Measurements from ENCODE around the gene PNMA1.
A peak's percentile ranks its signal among the peaks of the same experiment; 100 is the strongest.

PNMA1 gene

DNA sequence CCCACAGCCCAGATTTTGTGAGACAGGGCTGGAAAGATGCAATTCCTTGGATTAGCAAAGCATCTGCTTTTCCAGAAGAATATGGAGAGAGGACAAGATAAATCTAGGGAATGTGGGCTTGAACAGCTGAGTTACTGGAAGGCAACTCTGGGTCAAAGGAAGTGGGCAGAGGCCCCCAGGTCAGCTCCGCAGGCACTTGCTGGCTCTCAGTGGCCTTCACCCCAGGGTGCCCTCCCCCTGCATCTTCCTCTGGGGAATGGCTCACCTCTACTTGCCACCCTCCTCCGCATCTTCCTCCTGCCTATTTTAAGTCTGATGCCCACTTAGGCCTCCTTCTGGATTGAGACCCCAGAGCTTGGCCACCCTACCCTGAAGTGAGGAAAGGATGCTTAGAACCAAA, 10.5 kb upstream of the PNMA1 start:
- peak; percentile 75 for DNase-seq (ENCODE audit: low spot score)
- TF ChIP-seq, protein P1, sequence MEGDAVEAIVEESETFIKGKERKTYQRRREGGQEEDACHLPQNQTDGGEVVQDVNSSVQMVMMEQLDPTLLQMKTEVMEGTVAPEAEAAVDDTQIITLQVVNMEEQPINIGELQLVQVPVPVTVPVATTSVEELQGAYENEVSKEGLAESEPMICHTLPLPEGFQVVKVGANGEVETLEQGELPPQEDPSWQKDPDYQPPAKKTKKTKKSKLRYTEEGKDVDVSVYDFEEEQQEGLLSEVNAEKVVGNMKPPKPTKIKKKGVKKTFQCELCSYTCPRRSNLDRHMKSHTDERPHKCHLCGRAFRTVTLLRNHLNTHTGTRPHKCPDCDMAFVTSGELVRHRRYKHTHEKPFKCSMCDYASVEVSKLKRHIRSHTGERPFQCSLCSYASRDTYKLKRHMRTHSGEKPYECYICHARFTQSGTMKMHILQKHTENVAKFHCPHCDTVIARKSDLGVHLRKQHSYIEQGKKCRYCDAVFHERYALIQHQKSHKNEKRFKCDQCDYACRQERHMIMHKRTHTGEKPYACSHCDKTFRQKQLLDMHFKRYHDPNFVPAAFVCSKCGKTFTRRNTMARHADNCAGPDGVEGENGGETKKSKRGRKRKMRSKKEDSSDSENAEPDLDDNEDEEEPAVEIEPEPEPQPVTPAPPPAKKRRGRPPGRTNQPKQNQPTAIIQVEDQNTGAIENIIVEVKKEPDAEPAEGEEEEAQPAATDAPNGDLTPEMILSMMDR (IDR thresholded peaks at IDR 0.05), result no peak
- H3K27ac ChIP-seq, result peak overlapping the region; percentile 75 to 91
- peak overlapping the region; percentile 44 for H3K4me3 ChIP-seq

DNA sequence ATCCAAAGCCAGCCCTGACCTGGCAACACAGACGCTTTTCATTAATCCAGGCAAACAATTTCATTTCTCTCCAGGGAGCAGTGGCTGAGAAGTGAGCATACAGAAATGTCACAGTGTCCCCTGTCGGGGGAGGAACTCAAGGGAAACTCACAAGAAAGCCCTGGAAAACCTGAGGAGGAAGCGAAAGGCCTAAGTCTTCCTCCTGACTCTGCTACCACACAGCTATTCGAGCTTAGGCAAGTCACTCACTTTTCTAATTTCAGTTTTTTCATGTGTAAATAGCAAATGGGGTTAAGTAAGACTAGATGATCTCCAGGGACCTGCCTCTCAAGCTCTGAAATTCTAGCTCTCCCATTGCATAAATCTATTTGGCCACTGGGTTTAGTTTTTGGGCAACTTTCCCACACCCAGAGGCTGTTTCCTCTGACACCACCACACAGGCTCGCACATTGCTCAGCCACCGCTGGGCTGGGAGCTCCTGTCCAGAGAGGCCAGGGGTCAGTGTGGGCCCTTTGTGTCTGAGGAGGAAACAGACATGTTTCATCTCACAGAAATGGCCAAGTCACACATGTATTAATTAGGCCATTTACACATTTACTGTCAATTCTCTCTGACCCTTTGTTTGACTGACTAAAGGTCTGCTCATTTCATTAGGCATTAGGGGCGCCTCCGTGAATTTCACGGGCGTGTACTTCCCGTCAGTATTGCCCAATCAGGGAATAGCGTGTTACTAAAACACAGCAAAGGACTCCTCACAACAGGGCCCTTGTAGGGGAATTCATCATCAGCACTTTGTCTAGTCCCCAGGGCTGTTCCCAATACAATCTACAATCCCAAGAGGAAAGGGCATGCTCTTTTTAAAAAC, 9.8 kb upstream of the PNMA1 start:
- TF ChIP-seq, protein P1 (IDR thresholded peaks at IDR 0.05), result no peak
- Histone ChIP-seq H3K27ac (peak overlapping the region; percentile 75 to 91), H3K4me3 (peak overlapping the region; percentile 44)
- peak; percentile 95 for DNase-seq (ENCODE audit: low spot score)

DNA sequence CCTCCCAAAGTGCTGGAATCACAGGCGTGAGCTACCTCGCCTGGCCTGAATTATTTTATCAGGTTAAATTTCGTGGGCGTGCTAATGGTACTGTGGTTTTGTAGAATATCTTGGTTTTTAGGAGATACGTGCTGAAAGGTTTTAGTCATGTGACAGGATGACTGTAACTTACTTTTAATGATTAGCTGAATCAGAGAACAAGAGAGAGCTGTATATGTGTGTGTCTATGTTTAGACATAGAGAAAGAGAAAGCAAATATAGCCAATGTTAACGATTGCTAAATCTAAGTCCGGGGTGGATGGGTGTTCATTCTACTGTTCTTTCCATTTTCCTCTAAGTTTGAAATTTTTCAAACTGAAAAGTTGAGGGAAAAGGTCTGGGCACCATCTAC, 9.2 kb upstream of the PNMA1 start:
- Histone ChIP-seq H3K27ac (peak overlapping the region; percentile 75 to 91), H3K4me3 (peak overlapping the region; percentile 34)
- TF ChIP-seq, protein P1 (IDR thresholded peaks at IDR 0.05), result no peak
- DNase-seq (ENCODE audit: low spot score), result no peak

DNA sequence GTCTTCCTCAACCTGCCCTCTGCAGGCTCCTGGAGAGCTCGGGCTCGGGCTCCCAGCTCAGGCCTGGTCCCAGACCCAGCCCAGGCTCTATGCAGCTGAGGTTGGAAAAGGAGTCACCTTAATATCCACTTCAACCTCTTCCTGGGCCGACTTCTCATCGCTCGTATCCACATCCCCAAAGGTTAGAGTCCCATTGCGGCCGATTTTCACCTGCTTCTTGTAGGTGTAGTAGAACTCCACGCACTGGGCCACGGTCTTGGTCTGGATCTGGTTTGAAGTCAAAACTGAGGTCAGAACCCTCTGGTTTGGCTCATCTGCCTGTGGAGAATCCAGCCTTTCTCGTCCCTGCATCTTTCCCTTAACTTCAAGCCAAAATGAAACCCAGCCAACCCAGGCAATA, 8.4 kb upstream of the PNMA1 start:
- Histone ChIP-seq H3K4me3 (no peak overlapping the region), H3K27ac (peak overlapping the region in 1 of 2 donors; percentile 20)
- DNase-seq (ENCODE audit: low spot score), result no peak
- TF ChIP-seq, protein P1 (IDR thresholded peaks at IDR 0.05), result no peak

DNA sequence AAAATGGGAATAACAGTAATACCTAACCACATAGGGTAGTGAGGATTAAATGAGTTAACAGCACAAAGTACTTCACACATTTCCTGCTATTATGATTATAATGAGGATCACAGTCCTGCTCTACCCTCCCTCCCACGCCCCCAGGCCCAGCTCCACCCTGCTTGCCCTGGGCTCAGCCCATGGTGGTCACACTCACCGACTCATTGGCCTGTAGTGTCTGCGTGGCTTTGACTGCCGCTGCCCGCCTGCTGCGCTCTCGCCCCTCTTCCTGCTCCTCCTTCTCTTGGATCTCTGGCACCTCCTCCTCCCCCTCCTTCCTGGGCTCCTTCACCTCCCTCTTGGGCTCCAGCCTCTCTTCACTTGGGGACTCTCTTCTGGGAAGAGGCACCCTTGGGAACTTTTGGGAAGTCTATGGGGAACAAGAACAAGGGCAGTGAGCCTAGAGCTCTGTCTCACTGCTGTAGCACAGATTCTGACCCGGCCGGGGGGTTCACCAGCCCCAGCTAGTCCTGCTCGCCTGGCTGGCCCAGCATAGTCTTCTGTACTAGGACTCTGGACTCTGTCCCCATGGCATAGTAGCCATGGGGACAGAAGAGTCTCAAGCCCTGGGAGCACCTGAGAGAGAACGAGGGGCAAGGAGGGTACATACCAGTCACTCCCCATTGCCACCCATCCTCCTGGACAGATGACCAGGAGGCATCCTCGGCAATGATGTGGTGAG, 7.1 kb upstream of the PNMA1 start:
- no peak overlapping the region for H3K4me3 ChIP-seq
- TF ChIP-seq, protein P1 (IDR thresholded peaks at IDR 0.05), result no peak
- H3K27ac ChIP-seq, result peak overlapping the region in 1 of 2 donors; percentile 49
- DNase-seq (ENCODE audit: low spot score), result no peak

DNA sequence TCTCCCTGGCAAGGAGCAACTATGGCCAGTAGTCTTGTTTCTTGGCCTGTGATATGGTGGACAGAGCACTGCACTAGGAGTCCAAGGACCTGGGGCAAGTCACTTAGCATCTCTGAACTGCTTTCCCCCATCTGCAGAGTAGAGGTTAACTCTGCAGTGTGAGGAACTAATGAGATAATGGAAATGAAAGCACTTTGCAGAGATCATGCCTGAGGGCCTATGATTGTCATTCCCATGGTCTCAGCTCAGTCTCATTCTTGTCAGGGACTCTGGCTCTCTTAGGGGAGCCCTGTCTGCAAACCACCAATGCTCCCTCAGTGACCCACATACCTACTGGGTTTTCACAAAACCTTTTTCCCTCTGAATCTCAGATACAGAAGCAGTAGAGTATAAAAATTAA, 6.5 kb upstream of the PNMA1 start:
- no peak for DNase-seq (ENCODE audit: low spot score)
- H3K27ac ChIP-seq, result no peak overlapping the region
- TF ChIP-seq, protein P1 (IDR thresholded peaks at IDR 0.05), result no peak
- H3K4me3 ChIP-seq, result no peak overlapping the region

All from coronary artery (tissue), 2 donors.